Measurements from ENCODE around the gene CKAP5.

Gene CKAP5

DNA sequence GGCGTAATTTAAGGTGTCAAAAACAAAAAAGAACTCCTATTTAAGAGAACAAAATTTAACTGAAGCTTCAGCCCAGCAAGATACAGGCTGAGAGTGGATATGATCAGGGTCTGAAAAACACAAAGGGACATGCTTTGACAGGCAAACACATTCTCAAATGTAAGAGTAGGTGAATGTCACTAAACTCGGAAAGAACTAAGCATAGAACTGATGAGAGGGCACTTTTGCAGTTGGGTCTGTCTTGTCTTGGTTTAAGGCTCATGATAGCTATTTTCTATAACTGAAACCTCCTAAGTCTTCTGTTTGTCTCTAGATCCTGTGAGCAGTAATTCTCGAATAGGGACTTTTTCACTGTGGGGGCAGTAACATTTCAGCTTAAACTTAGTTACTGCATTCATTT lies 100.1 kb downstream of the CKAP5 start (continued):
- TF ChIP-seq ZNF8 (CRISPR knock-in tag; IDR thresholded peaks at IDR 0.05) = no peak
- no peak for TF ChIP-seq TCF4 (CRISPR knock-in tag; IDR thresholded peaks at IDR 0.05; ENCODE audit: borderline replicate concordance)
- no peak for TF ChIP-seq ZNF70 (CRISPR knock-in tag; IDR thresholded peaks at IDR 0.05)

DNA sequence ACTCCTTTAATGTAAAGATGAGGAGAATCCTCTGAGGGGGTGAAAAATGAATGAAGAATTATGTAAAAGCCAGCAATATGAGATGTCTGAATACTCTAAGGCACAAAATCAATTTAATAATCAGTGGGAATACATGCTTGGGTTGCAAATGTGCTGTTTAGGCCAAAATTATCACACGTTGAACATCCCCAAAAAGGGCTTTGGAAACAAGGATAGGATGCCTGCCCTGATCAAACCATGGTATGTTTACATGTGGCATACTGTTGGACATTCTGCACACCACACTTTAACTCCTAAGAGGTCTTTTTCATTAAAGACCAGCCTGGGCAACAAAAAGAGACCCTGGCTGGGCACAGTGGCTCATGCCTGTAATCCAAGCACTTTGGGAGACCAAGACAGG lies 100.8 kb downstream of the CKAP5 start:
- TF ChIP-seq ZC3H10 (CRISPR knock-in tag; IDR thresholded peaks at IDR 0.05) = no peak
- TF ChIP-seq, protein P1, sequence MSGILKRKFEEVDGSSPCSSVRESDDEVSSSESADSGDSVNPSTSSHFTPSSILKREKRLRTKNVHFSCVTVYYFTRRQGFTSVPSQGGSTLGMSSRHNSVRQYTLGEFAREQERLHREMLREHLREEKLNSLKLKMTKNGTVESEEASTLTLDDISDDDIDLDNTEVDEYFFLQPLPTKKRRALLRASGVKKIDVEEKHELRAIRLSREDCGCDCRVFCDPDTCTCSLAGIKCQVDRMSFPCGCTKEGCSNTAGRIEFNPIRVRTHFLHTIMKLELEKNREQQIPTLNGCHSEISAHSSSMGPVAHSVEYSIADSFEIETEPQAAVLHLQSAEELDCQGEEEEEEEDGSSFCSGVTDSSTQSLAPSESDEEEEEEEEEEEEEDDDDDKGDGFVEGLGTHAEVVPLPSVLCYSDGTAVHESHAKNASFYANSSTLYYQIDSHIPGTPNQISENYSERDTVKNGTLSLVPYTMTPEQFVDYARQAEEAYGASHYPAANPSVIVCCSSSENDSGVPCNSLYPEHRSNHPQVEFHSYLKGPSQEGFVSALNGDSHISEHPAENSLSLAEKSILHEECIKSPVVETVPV (CRISPR knock-in tag; IDR thresholded peaks at IDR 0.05) = no peak
- no peak for ATAC-seq

DNA sequence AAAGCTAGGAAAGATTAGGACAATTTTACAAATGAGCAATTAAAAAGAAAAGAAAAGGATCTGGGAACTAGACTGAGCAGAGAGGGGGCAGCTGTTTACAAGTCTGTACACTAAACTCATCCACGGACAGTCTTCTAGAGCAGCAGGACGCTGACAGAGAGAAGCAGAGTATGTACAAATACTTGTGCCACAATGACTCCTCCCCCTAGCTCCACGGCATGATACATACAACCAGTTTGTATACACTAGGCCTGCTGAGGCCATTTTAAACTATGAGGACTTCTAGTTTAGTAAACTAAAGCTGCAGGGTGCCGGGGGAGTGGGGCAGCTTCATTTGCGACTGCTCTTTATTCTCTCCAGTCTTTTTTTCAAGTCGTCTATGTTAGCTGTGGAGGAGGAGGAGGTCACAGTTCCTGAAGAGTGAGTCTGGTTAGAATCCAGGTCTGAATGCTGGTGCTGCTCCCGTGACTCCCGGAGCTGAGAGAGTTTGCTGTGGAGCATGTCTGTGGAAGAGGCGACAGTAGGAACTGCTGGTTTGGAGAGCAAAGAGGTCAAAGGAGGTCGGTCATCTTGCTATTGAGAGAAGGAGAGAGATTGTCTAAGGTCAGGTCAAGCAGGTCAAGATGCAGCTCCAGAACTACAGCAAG lies 102.3 kb downstream of the CKAP5 start:
- no peak for ATAC-seq
- TF ChIP-seq ZC3H10 (CRISPR knock-in tag; IDR thresholded peaks at IDR 0.05) = no peak
- TF ChIP-seq ISL1 (CRISPR knock-in tag; IDR thresholded peaks at IDR 0.05) = no peak
- TF ChIP-seq ZNF70 (CRISPR knock-in tag; IDR thresholded peaks at IDR 0.05) = no peak
- TF ChIP-seq, protein P2, sequence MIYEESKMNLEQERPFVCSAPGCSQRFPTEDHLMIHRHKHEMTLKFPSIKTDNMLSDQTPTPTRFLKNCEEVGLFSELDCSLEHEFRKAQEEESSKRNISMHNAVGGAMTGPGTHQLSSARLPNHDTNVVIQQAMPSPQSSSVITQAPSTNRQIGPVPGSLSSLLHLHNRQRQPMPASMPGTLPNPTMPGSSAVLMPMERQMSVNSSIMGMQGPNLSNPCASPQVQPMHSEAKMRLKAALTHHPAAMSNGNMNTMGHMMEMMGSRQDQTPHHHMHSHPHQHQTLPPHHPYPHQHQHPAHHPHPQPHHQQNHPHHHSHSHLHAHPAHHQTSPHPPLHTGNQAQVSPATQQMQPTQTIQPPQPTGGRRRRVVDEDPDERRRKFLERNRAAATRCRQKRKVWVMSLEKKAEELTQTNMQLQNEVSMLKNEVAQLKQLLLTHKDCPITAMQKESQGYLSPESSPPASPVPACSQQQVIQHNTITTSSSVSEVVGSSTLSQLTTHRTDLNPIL (CRISPR knock-in tag; IDR thresholded peaks at IDR 0.05; ENCODE audit: low read depth) = no peak
- TF ChIP-seq ZFP3 (CRISPR knock-in tag; IDR thresholded peaks at IDR 0.05) = no peak
- TF ChIP-seq, protein P3, sequence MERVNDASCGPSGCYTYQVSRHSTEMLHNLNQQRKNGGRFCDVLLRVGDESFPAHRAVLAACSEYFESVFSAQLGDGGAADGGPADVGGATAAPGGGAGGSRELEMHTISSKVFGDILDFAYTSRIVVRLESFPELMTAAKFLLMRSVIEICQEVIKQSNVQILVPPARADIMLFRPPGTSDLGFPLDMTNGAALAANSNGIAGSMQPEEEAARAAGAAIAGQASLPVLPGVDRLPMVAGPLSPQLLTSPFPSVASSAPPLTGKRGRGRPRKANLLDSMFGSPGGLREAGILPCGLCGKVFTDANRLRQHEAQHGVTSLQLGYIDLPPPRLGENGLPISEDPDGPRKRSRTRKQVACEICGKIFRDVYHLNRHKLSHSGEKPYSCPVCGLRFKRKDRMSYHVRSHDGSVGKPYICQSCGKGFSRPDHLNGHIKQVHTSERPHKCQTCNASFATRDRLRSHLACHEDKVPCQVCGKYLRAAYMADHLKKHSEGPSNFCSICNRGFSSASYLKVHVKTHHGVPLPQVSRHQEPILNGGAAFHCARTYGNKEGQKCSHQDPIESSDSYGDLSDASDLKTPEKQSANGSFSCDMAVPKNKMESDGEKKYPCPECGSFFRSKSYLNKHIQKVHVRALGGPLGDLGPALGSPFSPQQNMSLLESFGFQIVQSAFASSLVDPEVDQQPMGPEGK (CRISPR knock-in tag; IDR thresholded peaks at IDR 0.05; ENCODE audit: borderline replicate concordance) = no peak
- TF ChIP-seq, protein P4, sequence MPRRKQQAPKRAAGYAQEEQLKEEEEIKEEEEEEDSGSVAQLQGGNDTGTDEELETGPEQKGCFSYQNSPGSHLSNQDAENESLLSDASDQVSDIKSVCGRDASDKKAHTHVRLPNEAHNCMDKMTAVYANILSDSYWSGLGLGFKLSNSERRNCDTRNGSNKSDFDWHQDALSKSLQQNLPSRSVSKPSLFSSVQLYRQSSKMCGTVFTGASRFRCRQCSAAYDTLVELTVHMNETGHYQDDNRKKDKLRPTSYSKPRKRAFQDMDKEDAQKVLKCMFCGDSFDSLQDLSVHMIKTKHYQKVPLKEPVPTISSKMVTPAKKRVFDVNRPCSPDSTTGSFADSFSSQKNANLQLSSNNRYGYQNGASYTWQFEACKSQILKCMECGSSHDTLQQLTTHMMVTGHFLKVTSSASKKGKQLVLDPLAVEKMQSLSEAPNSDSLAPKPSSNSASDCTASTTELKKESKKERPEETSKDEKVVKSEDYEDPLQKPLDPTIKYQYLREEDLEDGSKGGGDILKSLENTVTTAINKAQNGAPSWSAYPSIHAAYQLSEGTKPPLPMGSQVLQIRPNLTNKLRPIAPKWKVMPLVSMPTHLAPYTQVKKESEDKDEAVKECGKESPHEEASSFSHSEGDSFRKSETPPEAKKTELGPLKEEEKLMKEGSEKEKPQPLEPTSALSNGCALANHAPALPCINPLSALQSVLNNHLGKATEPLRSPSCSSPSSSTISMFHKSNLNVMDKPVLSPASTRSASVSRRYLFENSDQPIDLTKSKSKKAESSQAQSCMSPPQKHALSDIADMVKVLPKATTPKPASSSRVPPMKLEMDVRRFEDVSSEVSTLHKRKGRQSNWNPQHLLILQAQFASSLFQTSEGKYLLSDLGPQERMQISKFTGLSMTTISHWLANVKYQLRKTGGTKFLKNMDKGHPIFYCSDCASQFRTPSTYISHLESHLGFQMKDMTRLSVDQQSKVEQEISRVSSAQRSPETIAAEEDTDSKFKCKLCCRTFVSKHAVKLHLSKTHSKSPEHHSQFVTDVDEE (CRISPR knock-in tag; IDR thresholded peaks at IDR 0.05) = no peak
- no peak for TF ChIP-seq GLIS3 (CRISPR knock-in tag; IDR thresholded peaks at IDR 0.05)
- TF ChIP-seq SNAI2 (CRISPR knock-in tag; IDR thresholded peaks at IDR 0.05) = no peak
- TF ChIP-seq RARB (CRISPR knock-in tag; IDR thresholded peaks at IDR 0.05) = no peak
- TF ChIP-seq OSR1 (CRISPR knock-in tag; IDR thresholded peaks at IDR 0.05) = no peak
- no peak for TF ChIP-seq ZNF565 (CRISPR knock-in tag; conservative IDR thresholded peaks at IDR 0.05; ENCODE audit: low read depth)
- no peak for TF ChIP-seq BACH2 (CRISPR knock-in tag; IDR thresholded peaks at IDR 0.05; ENCODE audit: borderline replicate concordance)
- no peak for TF ChIP-seq TOX (CRISPR knock-in tag; IDR thresholded peaks at IDR 0.05; ENCODE audit: borderline replicate concordance)
- no peak for TF ChIP-seq TCF4 (CRISPR knock-in tag; IDR thresholded peaks at IDR 0.05; ENCODE audit: borderline replicate concordance)
- TF ChIP-seq ARNTL (CRISPR knock-in tag; IDR thresholded peaks at IDR 0.05; ENCODE audit: borderline replicate concordance, low read depth) = no peak
- TF ChIP-seq, protein P1 (CRISPR knock-in tag; IDR thresholded peaks at IDR 0.05) = no peak
- no peak for TF ChIP-seq CSDC2 (CRISPR knock-in tag; IDR thresholded peaks at IDR 0.05)

DNA sequence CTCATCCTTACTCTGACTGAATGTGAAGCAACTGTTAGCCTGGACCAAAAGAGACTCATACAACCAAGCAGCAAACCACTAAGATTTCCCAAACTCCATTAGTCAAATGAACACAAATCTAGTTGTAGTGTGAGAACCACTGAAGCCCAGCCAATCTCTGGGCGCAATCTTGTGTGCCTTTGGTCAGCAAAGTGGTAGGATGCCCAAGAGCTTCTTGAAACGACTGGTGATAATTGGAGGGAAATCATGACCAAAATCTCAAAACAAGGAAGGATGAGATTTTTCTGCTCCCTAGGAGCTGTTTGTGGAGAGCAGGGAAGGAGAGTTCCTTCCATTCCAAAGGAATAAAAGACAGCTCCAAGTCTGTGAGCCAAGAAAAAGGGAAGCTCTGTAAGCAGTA lies 103.0 kb downstream of the CKAP5 start:
- no peak for ATAC-seq
- TF ChIP-seq RARB (CRISPR knock-in tag; IDR thresholded peaks at IDR 0.05) (no peak), TCF4 (CRISPR knock-in tag; IDR thresholded peaks at IDR 0.05; ENCODE audit: borderline replicate concordance) (no peak), TOX (CRISPR knock-in tag; IDR thresholded peaks at IDR 0.05; ENCODE audit: borderline replicate concordance) (no peak), PPARA (CRISPR knock-in tag; IDR thresholded peaks at IDR 0.05; ENCODE audit: borderline replicate concordance) (no peak), BACH2 (CRISPR knock-in tag; IDR thresholded peaks at IDR 0.05; ENCODE audit: borderline replicate concordance) (no peak), ZNF8 (CRISPR knock-in tag; IDR thresholded peaks at IDR 0.05) (no peak), CSDC2 (CRISPR knock-in tag; IDR thresholded peaks at IDR 0.05) (no peak), ZFP3 (CRISPR knock-in tag; IDR thresholded peaks at IDR 0.05) (no peak), ZFP30 (CRISPR knock-in tag; IDR thresholded peaks at IDR 0.05) (no peak), ZC3H10 (CRISPR knock-in tag; IDR thresholded peaks at IDR 0.05) (no peak), ESRRG (CRISPR knock-in tag; IDR thresholded peaks at IDR 0.05) (no peak), ARNTL (CRISPR knock-in tag; IDR thresholded peaks at IDR 0.05; ENCODE audit: borderline replicate concordance, low read depth) (no peak), ZNF565 (CRISPR knock-in tag; conservative IDR thresholded peaks at IDR 0.05; ENCODE audit: low read depth) (no peak), ZNF70 (CRISPR knock-in tag; IDR thresholded peaks at IDR 0.05) (no peak), GLIS3 (CRISPR knock-in tag; IDR thresholded peaks at IDR 0.05) (no peak)
- TF ChIP-seq, protein P5, sequence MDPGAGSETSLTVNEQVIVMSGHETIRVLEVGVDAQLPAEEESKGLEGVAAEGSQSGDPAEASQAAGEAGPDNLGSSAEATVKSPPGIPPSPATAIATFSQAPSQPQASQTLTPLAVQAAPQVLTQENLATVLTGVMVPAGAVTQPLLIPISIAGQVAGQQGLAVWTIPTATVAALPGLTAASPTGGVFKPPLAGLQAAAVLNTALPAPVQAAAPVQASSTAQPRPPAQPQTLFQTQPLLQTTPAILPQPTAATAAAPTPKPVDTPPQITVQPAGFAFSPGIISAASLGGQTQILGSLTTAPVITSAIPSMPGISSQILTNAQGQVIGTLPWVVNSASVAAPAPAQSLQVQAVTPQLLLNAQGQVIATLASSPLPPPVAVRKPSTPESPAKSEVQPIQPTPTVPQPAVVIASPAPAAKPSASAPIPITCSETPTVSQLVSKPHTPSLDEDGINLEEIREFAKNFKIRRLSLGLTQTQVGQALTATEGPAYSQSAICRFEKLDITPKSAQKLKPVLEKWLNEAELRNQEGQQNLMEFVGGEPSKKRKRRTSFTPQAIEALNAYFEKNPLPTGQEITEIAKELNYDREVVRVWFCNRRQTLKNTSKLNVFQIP (CRISPR knock-in tag; IDR thresholded peaks at IDR 0.05; ENCODE audit: borderline replicate concordance, low read depth) = no peak
- TF ChIP-seq, protein P1 (CRISPR knock-in tag; IDR thresholded peaks at IDR 0.05) = no peak
